Measurements from ENCODE around the gene PROZ.

Gene PROZ

DNA sequence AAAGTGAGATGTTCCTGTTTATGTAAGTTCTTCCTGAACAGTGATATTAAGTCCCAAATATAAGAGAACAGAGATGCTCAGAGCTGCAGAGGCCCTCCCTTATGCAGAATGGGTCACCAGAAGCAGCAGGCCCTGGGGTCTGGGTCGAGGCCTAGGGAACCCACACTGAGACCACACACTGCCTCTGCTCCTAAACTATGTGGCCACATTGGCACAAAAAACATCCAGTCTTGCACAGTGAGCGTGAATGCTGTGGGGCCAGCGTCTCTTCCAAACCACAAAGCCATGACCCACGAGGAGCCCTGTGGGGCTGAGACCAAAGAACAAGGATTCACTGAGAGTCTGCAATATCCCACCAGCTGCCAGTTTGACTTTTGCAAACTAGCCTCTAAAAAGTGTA is 23.6 kb downstream of the PROZ start:
- no peak overlapping the region for H3K4me3 ChIP-seq (ENCODE audit: low read length)

DNA sequence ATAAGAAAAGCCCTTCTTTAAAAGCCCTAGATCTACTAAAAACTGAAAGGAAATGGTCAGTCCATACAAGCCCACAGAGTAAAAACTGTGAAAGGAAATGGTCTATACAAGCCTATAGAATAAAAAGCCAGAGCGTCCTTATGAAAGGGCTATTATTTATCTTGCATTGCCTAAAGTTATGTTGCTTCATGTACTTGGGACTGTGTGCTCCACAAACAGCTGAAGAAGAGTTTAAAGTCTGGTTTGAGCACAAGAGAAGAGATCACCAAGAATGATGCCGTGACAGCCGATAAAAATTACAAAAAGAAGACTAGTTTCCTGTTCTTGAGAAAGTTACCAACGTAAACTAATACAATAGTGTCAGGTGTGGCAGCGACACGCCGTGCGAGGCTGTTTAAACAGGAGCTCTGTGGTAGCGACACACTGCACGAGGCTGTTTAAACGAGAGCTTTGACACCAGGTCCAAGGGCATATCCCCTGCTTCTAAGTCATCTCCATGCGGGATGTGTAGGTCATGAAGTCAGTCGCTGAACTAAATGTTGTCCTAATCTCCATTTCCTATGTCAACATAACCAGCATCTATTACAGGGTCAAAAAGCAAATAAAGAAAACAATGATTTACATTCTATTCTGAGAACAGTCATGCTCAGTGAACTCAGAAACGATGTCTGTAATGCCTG is 25.1 kb downstream of the PROZ start:
- TF ChIP-seq, protein P1, sequence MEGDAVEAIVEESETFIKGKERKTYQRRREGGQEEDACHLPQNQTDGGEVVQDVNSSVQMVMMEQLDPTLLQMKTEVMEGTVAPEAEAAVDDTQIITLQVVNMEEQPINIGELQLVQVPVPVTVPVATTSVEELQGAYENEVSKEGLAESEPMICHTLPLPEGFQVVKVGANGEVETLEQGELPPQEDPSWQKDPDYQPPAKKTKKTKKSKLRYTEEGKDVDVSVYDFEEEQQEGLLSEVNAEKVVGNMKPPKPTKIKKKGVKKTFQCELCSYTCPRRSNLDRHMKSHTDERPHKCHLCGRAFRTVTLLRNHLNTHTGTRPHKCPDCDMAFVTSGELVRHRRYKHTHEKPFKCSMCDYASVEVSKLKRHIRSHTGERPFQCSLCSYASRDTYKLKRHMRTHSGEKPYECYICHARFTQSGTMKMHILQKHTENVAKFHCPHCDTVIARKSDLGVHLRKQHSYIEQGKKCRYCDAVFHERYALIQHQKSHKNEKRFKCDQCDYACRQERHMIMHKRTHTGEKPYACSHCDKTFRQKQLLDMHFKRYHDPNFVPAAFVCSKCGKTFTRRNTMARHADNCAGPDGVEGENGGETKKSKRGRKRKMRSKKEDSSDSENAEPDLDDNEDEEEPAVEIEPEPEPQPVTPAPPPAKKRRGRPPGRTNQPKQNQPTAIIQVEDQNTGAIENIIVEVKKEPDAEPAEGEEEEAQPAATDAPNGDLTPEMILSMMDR (conservative IDR thresholded peaks at IDR 0.05; ENCODE audit: low read length): no peak
- no peak for DNase-seq (ENCODE audit: low read depth)
- no peak overlapping the region for H3K4me3 ChIP-seq (ENCODE audit: low read length)

More for the DNA sequence above, 23.6 kb downstream of the PROZ start:
- TF ChIP-seq, protein P1 (conservative IDR thresholded peaks at IDR 0.05; ENCODE audit: low read length): no peak
- no peak for DNase-seq (ENCODE audit: low read depth)

DNA sequence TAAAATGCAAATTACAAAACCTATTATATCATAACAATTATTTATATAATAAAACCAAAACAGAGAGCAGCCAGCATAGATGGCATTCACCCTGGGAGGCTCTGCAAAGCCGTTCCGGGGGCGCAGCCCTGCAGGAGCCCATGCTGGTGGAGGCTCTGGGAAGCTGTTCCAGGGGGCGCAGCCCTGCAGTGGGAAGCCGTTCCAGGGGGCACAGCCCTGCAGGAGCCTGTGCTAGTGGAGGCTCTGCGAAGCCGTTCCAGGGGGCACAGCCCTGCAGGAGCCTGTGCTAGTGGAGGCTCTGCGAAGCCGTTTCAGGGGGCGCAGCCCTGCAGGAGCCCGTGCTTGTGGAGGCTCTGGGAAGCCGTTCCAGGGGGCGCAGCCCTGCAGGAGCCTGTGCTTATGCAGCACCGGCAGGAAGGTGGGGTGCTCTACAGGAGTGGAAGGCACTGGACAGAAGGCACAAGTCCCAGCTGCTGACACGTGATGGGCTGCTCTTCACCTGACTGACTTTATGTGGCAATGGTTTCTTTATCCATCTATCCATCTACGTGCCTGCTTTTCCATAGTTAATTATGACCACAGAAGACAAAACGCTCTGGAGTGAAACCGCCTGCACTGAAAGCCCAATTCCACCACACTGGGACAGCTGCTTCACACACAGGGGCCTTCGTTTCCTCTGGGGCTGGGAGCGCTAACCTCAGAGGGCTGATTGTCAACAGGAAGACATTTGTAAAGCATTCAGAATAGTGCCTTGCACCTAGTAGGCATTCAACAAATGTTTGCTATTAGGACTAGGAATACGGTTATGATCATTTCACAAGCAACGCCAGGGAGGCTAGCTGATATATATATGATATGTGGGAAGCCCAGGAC is 26.4 kb downstream of the PROZ start:
- DNase-seq (ENCODE audit: low read depth): no peak
- H3K4me3 ChIP-seq (ENCODE audit: low read length): no peak overlapping the region
- TF ChIP-seq, protein P1 (conservative IDR thresholded peaks at IDR 0.05; ENCODE audit: low read length): no peak

DNA sequence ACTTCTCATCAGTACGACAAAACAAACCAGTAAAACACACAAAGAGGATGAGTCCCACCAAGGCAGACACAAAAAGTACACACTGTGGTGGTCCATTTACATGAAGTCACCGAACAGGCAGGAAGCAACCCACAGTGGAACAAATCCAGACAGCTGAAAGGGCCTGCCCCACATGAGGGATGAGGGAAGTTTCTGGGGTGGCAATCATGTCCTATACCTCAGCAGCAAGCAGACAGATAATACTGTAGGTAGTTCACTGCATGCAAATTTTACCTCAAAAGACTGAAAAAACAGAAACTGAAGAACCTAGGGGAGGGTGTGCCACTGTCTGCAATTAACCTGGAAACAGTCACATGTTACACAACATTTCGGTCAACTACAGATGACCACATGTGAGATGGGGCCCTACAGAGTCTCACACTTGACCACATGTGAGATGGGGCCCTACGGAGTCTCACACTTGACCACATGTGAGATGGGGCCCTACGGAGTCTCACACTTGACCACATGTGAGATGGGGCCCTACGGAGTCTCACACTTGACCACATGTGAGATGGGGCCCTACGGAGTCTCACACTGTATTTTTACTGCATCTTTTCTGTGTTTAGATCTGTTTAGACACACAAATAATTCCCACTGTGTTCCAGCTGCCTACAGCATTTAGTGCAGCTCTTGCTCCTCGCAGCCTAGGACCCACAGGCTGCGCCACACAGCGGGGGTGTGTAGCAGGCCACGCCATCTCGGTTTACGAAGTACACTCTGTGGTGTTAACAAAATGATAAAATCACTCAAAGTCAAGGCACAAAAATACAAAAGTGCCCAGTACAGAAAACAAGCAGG is 27.8 kb downstream of the PROZ start:
- no peak overlapping the region for H3K4me3 ChIP-seq (ENCODE audit: low read length)
- no peak for DNase-seq (ENCODE audit: low read depth)
- TF ChIP-seq, protein P1 (conservative IDR thresholded peaks at IDR 0.05; ENCODE audit: low read length): no peak

DNA sequence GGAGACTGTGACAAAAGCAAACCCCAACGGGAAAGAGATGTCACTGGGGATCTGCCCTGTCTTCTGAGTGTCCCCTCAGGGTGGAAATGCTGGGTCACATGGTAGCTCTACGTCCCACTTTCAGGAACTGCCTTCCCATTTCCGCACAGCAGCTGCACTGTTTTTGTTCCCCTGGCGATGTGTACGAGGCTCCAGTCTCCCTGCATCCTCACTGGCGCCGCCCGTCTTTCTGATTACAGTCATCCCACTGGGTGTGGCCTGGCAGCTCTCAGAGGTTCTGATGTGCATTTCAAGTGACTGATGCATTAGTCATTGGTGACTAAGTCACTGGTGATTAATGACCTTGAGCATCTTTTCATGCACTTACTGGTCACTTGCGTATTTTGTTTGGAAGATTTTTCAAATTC is 28.8 kb downstream of the PROZ start:
- TF ChIP-seq, protein P1 (conservative IDR thresholded peaks at IDR 0.05; ENCODE audit: low read length): no peak
- DNase-seq (ENCODE audit: low read depth): peak; percentile 99
- H3K4me3 ChIP-seq (ENCODE audit: low read length): peak overlapping the region; percentile 52

DNA sequence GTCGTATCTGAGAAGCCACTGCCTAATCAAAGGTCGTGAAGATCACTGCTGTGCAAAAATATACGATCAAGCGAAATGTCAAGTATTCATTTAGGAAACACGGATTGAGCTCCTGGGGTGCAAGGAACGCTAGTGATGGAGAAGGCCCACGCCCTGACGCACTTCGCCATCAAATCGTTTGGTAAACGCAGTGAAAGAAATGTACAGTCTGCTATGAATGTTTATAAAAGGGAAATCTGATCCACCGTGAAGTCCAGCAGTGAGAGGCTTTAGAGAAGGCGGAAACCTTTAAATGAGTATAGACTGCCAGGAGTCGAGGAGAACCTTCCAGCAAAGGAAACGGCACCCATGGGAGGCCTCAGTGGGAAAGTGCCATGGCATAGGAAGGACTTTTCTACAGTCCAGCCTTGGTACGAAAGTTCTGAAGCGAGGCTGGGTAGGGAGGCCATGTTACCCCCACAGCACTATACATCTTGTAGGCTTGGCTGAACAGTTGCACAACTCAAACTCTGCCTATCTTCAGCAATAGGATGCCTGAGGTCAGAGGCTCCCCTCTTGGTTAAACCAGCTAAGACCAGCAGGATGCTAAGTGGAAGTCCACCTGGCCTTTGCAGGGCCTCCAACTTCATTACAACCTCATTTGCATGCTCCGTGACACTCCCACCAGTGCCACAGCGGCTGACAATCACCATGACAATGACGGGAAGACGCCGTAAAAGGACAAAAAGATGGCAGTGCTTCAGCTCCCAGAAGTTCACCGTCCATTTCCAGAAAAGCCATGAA is 29.6 kb downstream of the PROZ start:
- DNase-seq (ENCODE audit: low read depth): no peak
- TF ChIP-seq, protein P1 (conservative IDR thresholded peaks at IDR 0.05; ENCODE audit: low read length): no peak
- no peak overlapping the region for H3K4me3 ChIP-seq (ENCODE audit: low read length)

Measured in AG10803 (cell line).